Activated CD8-positive, alpha-beta memory T cell treated with anti-CD3 and anti-CD28 coated beads, Interleukin-2, amount 50 U/mL, for 24 hours (primary cell): ENCODE results near the gene ARAF.
"Not testable (repeated sequence)": the region's sequence is repeated elsewhere in the genome, so short reads cannot be mapped to it uniquely, and the experiment has no call there.

ENCODE experiments used
- DNase-seq: peaks from one replicate; pipeline ENCODE4 v3.0.0-alpha.2; 2020; ENCODE audit errors: extremely low read depth

ARAF gene

DNA sequence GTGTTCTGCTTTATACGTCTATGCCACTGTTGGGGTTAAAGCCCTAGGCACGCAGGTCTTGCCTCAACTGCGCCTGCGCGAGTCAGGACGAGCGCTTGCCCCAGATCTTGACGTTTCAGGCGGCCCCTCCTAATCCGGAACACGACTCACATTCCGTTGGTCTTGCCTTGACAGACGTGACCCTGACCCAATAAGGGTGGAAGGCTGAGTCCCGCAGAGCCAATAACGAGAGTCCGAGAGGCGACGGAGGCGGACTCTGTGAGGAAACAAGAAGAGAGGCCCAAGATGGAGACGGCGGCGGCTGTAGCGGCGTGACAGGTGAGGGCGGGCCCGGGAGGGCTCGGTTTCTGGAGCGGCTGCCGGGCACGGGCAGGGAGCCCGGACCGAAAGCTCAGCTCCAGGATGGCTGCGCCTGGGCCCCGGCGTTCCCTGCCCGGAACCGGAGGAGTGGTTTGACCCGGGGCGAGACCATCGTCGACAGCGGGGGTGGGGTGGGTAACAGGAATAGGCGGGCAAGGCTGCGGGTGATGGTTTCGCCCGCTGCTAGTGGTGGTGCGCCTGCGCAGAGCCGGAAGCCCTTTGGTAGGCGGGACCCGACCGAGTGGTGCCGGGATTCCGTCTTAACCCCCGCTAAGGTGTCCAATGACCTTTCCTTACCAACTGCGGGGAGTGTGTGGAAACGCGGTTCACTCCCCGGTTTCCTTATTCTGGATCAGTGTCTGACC, at the start of gene ARAF:
ARAF (plus strand) TSS at position 272 of the 725 bp plus-strand sequence. CDS start 1,763 bp downstream, outside the sequence.
- peak; percentile 91 for DNase-seq

GRCh38 chrX:47512383-47512782, 48.6 kb upstream of the ARAF start:
- DNase-seq: not testable (repeated sequence)

GRCh38 chrX:47513034-47513965, 47.7 kb upstream of the ARAF start:
- not testable (repeated sequence) for DNase-seq

DNA sequence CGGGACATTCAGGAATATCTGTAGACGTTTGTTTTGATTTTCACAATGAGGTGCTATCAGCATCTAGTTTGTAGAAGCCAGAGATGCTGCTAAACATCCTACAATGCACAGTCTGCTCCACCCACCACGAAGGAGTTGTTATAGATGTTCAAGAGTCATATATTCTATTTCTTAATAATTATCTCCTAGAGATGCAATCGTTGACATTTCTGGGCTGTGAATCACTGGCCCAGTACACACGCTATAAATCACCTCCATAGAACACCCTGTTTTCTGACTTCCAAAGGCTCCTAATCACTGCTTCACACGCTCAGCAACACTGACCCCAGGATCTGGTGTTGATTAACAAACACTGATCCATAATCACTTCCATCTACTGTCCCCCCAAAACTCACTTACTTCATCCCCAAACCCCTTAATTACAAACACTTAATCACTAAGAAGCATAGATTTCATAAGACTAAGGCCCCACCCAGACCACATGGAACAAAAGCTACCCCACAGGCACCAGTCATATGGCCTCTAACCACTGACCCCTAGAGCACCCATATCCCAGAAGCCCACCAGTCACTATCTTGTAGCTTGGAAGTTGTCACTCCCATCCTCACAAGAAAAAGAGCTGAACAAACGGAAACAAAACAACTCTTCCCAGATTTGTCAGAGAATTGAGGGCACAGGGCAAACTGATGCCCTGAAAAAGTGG, 46.3 kb upstream of the ARAF start:
- DNase-seq: no peak

- no peak for DNase-seq
Observed at GRCh38 chrX:47515941-47516665, 44.9 kb upstream of the ARAF start.

- no peak for DNase-seq
Observed at GRCh38 chrX:47518144-47518543, 42.9 kb upstream of the ARAF start.

DNA sequence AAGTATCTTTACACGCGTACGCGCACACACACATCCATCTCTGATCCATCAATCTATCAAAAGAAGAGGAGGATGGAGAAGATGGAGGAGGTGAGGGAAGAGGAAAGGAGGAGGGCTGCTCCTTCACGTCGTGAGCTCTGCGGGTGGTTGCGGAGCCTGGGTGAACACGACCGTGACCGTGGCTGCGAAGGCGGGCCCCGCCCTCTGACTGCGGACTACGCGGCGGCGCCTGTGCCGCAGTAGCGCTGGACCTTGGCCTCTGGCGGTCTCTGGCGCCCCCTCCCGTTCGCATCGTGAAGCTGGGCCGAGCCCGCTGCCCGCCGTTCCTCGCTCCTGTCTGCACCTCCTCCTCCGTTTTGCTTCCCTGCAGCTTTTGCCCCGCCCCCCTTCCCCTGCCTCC, 37.7 kb upstream of the ARAF start:
- peak; percentile 40 for DNase-seq

DNA sequence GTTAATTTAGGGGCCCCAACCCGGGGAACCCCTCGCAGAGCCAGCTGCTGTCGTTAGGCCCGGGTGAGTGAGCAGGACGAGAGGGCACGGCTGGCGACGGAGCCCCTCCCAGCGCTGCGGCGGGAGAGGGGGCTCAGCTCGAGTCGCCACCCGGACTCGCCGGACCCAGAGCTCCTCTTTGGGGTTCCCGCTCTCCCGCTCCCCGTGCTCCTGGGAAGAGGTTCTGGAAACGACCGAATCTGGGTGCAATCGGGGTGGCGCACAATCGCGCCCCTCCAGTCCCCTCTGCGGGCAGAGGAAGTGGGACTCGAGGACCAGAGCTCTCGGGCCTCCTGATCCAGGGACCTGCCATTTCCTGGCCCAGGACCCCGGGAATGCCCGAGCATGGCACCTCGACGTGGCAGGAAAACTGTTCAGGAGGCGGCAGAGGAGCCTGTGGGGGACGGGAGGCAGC, 37.3 kb upstream of the ARAF start:
- no peak for DNase-seq

GRCh38 chrX:47529548-47529947, 31.5 kb upstream of the ARAF start:
- DNase-seq: no peak

GRCh38 chrX:47530049-47530448, 31.0 kb upstream of the ARAF start:
- DNase-seq: no peak

- DNase-seq: no peak
Observed at GRCh38 chrX:47539860-47540259, 21.1 kb upstream of the ARAF start.

- DNase-seq: no peak
Observed at GRCh38 chrX:47540754-47541538, 20.1 kb upstream of the ARAF start.

GRCh38 chrX:47543496-47543895, 17.5 kb upstream of the ARAF start:
- DNase-seq: no peak

DNA sequence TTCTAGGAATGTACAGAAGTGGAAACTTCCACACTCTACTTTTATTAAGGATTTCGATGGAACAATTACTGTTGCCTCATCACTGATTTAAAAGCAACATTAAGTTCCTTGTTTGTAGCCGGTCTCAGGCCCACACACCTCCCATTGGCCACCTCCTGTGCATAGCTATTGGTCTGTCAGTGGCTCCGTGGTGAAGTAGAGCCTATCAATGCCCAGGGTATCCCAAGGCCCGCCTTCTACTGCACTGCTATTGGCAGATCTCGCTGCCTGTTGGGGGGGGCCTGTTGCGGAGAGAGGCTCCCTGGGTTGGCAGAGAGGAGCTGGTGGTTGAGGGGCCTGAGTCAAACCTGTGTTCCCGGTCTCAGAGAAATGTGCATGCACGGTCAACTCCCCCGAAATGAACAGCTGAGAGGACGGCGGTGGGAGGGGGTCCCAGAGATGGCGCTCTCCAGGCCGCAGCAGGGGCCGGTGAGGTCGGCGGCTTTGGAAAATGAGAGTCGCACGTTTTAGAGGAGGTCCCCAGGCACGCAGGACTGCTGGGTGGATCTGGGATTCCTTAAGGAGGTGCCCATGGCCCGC, 4.9 kb upstream of the ARAF start:
- peak; percentile 68 for DNase-seq

DNA sequence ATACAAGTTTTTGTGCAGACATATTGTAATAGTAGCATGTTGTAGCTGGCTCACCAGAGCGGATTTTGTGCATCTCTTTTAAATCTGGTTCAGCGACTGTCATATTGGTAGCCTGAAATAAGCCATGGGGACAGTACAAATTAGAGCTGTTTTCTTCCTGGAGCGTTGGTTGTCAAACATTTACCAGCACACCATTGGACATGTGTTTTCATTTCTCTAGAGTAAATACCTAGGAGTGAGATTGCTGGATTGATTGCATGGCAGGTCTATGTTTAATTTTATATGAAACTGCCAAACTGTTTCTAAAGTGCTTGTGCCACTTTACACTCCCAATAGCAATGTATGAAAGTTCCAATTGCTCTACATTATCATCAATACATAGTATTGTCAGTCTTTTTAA, 2.6 kb upstream of the ARAF start:
- DNase-seq: no peak

DNA sequence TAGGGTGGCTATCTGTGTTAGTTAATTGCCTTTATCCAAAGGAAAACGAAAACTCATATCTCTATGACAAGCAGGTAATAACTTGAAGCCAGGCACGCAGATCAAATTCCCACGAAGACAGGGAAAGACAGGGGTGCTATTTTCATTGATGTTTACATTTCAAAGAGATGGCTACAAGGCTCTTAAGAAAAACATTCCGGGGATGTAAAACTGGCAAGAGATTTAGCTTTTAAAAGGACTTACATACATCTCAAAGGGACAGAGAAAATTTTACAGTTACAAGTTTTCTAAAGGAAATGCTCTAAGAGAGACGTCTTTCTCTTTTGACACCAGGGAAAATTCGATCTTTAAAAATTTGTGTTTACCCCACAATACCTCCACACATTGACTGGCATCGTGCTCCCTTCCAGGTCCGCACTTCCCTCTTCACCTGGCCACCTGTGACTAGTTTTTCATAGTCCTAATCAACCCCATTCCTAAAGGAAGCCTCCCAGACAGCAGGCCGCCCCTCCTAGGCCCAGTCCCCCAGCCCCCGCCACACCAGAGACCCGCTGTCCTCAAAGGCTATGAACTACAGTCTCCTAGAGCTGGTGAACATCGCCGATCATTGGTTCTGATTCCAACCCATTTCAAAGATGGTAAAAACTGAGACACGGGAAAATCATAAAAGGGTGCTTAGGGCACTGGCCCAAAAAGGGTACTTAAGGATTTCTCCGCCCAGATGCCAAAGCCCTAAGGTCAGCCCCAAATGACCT, 649 bp upstream of the ARAF start:
- no peak for DNase-seq

- no peak for DNase-seq
Observed at GRCh38 chrX:47561659-47562151, 700 bp downstream of the ARAF start.

- no peak for DNase-seq
Observed at GRCh38 chrX:47562615-47563243, 1.7 kb downstream of the ARAF start.

DNA sequence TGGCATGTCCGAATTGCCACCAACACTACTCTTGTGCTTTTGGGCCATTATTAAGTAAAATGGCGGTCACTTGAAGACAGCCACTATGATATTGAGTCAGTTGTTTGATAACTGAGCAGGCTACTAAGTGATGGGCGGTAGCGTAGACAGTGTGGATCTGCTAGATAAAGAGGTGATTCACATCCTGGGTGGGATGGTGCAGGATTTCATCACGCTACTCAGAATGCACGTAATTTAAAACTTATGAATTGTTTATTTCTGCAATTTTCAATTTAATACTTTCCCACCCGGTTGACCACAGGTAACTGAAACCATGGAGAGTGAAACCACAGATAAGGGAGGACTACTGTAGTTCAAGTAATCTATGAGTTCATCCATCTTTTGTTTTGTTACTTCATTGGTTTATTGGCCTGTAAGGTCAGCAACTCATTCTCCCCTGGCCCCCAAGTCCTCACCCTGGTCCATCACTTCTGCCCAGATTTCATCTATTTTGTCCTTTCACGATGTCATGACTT, 2.9 kb downstream of the ARAF start:
- DNase-seq: no peak
